GM18858 (cell line): ENCODE measurements around the gene POLR3B.
"Not testable (repeated sequence)": the region's sequence is repeated elsewhere in the genome, so short reads cannot be mapped to it uniquely, and the experiment has no call there.

ENCODE experiments used
- ATAC-seq: cut with Tn5 transposase; IDR thresholded peaks from one replicate; pipeline ENCODE4 v1.9.1; 2021; ENCODE audit not compliant: unreplicated experiment

The POLR3B gene

DNA sequence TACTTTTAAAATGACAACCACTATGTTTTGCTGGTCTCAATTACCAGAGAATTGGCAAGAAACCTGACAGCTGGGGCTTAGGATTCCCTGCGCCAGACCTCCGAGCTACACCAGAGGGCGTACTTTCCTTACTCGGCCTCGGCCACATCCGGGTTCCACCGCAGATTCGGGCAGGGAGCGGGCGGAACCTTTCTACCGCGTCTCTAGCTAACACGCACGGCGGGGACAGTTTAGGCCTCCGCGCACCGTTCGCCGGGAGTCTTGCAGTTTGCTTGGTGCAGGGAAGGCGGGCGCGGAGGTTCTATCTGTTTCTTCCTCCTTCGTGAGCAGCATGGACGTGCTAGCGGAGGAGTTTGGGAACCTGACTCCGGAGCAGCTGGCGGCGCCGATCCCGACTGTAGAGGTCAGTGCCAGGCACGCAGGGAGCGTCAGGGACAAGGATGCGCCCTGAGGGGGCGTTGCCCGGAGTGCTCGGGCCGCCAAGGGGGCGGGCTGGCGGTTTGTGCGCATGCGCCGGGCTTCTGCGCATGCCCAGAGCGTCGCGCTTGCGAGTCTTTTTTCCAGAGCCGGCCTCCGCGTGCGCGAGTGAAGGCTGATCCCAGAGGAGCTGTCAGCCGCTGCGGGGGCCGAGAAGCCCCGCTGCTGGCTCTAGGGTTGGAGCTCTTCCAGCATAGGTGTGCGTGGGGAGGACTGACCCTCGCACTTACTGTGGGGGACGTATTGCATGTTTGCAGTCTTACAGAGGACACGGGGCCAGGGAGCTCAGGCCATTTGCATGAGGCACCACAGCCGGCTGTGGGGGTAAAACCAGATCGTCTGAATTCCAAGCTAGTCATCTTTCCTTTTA, at the start of gene POLR3B:
Gene POLR3B (plus strand): TSS at position 200 of the 847 bp plus-strand sequence. CDS start 132 bp downstream, at position 332.
- peak; percentile 82 for ATAC-seq

DNA sequence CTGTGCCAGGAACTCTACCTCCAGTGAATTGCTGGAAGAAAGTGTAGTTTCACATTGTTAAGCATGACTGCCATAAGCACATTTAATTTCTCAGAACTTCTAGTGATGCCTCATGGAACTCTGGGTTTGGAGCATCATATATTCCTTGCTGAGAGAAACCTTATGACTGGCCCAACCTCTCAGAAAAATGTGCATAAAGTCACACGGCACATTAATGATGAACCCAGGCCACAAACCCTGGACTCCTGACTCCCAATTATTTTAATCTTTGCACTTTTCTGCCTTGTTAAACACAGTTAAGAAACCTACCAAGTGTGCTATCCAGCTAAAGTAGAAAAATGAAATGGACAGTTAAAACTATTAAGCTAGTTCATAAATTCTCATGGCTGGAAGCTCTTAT, 49.4 kb upstream of the POLR3B start:
- no peak for ATAC-seq

DNA sequence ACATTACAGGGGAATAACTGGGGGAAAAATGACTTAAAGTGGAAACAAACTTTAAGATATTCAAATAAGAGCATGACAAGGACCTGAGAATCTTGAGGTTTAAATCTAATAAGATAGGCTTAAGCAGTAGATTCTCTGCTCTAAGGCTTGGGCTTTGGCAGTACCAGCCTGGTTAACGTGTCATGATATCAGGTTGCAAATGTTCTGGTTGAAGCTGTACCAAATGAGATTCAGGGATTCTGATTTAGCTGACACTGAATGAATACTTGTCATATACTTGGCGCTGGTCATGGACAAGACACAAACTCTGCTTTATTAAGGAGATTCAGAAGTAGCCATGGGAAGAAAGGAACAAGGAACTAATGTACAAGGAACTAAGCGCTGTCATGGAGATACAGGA, 48.9 kb upstream of the POLR3B start:
- ATAC-seq, result no peak

DNA sequence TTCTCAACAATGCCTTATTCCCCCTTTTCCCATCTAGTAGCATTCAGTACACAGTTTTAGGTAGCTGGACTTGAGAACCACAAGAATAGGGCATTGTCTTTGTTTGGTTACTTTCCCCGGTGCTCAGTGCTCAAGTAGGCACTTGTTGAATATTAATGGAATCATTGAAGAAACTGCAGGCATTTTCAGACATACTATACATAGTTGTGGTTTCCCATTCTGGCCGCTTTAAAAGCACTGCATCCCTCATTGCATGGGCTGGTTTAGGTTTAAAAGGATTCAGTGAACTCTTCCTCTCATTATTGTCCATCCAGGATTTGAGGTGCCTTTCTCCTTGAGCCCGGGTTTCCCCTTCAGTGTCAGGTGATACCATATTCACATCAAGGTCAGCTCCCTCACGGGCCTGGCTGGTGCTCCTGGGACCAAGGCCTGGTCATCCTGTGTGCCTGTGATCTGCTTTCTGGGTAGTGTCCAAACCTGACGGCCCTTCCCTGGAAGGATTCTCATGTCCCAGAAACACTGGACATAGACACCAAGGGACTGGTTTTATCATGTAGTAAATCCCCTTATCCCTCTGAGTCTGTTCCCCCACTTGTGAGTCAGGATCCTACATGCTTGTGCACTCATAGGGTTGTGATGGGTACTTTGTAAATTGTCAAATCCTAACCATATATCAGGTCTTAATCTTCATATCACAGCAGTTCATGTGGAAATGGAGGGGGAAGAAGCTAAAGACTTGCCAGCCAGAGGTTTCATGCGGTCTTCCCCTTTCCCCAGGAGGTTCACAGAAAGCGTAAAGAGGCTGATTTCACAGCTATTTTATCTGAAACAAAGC, 47.7 kb upstream of the POLR3B start:
- no peak for ATAC-seq

DNA sequence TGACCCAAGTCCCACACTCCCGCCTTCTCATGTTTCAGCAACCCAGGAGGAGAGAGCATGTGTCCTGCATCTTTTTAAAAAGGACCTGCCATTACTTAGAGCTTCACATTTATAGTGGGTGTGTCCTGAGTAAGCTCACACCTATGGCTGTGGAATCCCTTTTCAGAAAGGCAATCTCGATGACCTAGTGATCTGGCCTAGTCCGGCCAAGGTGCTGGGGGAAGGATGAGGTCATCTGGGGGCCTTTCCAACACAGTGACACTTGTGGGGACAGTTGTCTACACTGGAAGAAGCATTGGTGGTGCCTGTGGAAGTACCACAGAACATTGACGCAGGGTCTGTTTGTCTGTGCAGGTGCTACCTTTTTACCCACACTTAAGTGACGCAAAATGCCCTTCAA, 46.9 kb upstream of the POLR3B start:
- no peak for ATAC-seq

DNA sequence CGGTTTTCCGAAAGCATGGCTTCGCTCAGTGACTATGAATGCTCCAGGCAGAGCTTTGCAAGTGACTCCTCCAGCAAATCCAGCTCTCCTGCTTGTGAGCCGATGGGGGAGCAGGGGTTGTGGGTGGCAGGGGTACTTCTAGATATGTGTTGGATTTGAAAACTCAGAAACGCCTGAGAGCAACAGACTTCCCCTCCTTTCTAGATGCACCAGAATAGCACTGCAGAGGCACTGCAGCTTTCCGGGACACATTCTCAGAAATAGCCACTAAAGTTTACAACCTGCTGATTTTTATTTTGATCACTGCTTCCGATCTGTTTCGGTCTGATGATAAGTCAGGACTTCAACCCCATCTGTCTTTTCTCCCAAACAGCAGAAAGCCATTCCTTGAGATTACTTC, 46.4 kb upstream of the POLR3B start:
- ATAC-seq, result no peak

DNA sequence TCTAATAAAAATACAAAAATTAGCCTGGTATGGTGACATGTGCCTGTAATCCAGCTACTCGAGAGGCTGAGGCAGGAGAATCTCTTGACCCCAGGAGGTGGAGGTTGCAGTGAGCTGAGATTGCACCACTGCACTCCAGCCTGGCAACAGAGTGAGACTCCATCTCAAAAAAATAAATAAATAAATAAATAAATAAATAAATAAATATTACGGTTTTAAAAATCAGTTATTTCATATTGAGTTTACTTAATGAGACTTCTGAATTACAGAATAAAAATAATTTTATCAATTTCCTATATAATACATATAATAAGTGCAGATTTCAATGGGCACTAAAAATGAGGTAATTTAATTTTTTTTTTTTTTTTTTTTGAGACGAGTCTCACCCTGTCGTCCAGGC, 44.1 kb upstream of the POLR3B start:
- ATAC-seq, result not testable (repeated sequence)

DNA sequence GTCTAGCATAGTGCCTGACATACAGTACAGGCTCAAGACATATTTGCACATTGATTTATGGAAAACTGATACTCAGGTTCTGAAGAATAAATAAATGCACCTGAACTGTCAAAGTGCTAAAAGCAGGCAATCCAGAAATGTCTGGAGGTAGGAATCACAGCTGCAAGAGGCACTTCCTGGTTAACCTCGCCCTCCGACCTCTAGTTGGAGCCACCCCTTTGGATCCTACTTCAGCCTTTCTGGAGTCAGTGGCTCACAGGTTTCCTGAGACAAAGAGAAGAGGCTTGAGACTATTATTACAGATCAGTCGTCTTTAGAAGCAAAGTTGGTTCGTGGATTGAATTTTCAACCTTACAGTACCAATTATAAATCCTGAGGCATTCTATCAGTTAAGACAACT, 42.0 kb upstream of the POLR3B start:
- ATAC-seq, result no peak

DNA sequence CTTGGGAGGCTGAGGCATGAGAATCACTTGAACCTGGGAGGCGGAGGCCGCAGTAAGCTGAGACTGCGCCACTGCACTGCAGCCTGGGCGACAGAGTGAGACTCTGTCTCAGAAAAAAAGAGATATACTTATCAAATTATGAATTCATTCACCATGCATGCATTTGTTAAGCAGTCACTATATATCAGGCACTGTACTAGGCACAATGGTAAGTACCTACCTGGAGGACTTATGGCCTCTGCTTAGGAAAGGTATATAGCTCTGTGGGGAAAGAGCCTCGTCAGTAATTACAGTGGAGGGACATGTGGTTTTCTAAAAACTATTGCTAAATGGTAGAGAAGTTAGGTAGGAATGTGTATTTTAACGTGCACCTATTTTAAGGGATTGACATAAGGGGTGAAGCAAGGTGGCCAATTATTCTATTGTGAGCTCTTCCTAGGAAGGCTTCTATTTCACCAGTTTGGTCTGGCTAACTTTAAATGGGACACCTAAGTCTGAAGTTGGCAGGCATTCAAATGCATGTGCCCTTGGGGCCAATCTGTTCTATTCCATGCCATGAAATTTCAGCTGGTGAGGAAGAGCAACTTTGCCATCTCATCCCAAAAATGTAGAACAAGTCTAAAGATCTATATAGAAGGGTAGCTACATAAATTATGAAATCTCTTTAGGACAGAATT, 40.0 kb upstream of the POLR3B start:
- ATAC-seq, result no peak

DNA sequence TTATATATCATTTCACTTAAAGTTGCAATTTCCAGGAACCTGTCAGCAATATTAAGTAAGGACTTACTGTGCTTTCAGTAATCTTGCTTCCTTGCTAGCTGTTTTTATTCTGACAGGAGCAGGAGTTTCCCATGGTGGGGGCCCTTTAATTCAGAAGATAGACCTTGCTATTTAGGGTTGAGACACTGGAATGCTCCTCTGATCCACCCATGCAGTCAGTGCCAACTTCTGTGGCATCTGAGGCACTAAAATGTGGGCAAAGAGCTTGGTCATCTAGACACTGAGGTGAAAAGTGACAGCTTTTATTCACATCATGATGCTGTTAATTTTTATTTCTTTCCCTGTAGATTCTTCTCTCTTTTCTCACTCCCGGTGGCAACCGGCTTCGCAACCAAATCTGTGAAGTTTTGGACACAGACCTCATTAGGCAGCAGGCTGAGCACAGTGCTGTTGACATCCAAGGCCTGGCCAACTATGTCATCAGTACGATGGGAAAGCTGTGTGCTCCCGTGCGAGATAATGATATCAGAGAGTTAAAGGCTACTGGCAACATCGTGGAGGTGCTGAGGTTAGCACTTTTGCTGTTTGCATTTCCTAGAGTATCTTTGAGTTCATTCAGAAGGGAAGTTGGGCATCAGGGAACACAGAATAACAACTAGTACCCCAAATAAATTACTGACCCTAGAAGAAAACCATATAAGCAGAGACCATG, 36.3 kb upstream of the POLR3B start:
- ATAC-seq, result no peak

DNA sequence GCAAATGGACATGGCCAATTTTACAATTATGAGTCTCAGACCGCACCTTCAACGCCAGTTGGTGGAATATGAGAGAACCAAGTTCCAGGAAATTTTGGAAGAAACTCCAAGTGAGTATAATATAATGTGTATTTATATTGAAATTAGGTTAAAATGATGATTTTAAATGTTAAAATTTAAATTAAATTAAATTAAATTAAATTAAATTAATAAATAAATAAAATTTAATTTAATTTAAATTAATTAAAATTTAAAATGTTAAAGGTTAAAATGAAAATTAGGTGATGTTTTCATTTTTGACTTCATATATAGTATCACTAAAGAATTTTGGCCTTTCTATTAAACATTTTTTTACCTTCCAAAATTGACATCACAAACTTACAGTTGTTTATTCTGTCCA, 34.0 kb upstream of the POLR3B start:
- no peak for ATAC-seq

DNA sequence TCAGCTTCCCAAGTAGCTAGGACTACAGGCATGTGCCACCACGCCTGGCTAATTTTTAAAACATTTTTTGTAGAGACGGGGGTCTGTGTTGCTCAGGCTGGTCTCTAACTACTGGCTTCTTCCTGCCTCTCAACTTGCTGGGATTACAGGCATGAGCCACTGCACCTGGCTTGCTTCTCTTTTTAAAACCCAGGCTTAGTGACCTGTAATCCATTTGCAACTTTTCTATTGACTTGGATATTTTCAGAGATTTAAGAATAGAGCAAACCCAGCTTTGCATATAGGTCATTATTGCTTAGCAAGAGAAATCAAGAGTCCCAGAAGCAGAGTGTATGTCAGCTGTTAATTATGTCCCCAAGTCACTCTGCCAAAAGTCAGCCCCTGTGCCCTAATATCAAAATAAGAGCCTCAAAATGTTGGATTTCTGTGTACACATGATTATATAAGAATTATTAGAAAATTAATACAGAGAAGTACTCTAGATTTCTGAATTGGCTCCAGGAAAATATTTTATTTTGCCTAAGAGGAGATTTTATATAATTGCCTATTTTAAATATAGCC, 30.2 kb upstream of the POLR3B start:
- no peak for ATAC-seq

DNA sequence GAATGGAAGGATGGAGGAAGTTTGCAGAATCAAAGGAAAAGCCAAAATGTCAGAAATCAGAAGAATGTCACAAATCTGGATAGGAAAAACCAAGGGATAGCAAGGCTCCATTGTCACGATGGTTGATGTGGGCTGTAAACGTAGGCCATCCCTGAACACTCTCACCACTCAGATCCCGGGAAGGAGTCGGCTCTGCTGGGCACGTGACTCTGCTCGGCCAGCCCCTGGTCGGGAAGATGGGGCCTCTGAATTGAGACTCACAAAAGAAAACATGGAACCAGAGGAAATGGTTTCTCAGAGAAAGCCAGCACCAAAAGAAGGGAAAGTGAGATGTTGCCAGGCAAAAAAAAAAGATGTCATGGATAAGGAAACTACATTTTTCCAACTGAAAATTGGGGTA, 28.8 kb upstream of the POLR3B start:
- no peak for ATAC-seq

DNA sequence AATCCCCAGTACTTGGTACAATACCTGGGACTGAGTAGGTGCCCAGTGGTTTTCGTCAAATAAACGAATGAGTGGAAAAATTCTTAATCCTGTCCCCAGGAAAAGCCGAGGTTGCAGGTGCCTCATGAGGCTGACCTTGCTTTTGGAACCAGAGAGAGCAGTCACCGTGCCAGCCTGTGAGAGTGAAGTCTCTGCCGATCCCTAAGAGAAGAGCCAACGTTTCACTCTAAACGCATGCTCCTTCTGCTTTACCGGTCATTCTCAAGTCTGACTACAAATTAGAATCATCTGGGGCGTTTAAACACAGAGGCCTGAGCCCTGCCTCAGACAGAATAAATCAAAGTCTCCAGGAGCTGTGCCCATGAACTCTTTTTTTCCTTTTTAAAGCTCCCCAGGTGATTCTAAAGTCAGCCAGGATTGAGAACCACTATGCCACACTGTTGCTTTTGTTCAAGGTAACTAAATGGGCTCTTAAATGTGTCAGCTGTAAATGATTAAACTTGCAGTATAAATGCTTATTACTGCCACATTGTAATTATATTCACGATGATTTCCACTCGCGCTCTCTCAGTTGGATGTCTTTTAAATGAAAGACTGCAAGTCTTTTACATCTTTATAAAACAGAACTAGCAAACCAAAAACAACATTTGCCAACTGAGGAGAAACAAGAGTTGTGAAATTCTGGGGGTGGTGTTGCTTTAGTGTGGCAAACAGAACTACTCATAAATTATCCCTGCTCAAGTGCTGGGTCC, 28.1 kb upstream of the POLR3B start:
- ATAC-seq, result no peak

DNA sequence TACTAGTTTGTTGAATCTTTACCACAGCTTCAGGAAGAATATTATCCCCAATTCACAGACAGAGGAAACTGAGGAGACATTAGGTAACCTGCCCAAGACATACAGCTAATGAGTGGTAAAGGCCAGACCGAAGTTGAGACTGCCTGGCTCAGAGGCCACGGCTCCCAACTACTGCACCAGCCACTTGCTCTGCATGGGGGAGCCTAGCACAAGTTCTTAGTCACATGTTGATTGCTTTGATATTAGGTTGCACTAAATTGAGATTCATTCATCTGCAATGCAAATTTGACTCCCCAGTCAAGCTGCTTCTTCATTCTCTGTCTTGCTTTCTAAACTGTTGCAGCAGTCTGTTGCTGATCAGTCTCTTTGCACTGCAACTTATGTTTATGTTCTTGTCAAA, 25.9 kb upstream of the POLR3B start:
- no peak for ATAC-seq

DNA sequence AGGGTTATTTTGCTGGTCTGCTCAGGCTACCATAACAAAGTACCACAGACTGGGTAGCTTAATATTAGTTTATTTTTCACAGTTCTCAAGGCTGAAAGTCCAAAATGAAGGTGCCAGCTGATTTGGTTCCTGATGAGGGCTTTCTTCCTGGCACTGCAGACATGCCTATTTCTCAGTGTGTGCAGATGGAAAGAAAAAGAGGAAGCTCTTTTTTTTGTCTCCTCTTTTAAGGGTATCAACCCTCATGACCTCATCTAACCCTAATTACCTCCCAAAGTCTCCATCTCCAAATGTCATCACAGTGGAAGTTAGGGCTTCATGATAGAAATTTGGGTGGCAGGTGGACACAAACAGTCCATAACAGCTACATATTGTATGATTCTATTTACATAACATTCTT, 25.0 kb upstream of the POLR3B start:
- no peak for ATAC-seq

DNA sequence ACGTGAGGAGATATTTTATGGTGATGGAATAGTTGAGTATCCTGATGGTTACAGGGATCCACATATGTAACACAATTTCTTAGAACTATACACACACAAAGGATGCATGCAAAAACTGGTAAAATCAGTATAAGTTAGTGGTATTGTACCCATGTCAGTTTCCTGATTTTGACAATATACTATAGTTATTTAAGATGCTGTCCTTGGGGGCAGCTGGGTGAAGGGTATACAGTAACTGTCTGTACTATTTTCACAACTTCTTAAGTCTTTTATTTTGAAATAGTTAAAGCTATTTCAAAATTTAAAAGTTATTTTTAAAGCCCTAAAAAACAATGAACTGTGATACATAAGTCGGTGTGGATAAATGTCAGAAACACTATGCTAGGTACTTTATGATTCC, 24.5 kb upstream of the POLR3B start:
- no peak for ATAC-seq

DNA sequence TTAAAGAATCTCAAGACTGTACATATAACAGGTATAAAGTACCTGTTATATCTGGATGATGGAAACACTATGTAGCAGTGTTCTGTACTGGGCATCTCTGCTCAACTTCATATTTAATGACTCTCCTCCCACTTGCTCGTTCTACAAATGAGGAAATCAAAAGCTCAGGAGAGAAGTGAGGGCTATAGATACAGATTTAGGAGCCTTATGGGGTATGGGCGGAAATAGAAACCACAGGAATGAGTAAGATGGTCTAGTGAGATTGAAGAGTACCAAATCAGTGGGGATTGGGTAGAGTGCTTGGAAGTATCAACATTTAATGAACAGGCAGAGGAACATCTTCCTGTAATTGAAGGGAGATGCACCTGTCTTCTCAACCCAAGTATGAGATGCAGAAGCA, 23.8 kb upstream of the POLR3B start:
- ATAC-seq, result no peak

DNA sequence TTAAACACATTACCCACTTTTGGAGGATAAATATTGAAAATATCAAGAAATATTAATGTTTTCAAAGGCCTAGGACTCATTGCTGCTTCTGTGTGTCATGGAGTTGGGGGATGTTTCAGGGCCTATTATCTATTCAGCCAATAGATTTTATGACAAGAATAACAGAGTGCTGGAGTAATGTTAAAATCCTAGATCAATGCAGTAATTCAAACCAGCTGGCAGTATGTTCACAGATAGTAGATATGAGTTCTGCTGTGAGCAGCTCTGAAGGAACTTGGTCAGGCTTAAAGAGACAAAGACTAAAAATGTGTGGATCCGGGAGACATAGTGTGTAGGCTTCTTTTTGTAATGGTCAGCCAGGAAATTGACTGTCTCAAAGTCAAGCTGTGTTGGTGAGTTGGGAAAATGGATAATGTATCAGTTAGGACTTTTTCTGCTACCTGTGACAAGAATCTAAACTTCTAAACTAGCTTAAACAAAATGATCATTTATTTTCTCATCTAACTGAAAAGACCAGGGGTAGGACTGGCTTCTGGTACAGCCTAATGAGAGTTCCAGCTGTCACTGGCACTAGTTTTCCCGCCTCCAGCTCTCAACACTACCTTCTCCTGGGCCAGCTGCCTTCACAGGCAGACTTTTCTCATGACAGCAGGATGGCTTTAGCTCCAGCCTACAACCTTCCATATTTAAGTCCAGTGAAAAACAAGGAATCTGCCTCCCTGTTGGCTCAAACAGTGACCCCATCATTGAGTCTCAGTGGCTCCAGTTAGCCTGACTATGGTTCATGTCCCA, 16.3 kb upstream of the POLR3B start:
- ATAC-seq, result no peak
